ENCODE data around the gene FLT3. TPM values are rescaled to one million over a fixed set of nuclear protein-coding genes. Genes with fewer than 3 reads are reported as not detected.
"Not testable (repeated sequence)": the region's sequence is repeated elsewhere in the genome, so short reads cannot be mapped to it uniquely, and the experiment has no call there.

FLT3 gene
- total and polyA plus RNA-seq, 10 of the 15 experiments (the other 5 are each of a cell fraction or from before 2014, with no cell fraction given), result 0.04 to 0.19 (median 0.11) TPM; not detected in 1

GRCh38 chr13:28010046-28010445 lies 90.3 kb downstream of the FLT3 start (continued):
- no peak for TF ChIP-seq CUX1 (IDR thresholded peaks at IDR 0.05; ENCODE audit: insufficient replicate concordance, low read depth, low read length)
- no peak for TF ChIP-seq NR2C1 (IDR thresholded peaks at IDR 0.05)
- no peak for TF ChIP-seq IKZF2 (IDR thresholded peaks at IDR 0.05)
- no peak for TF ChIP-seq YY1 (IDR thresholded peaks at IDR 0.05; ENCODE audit: low read depth, low read length)
- no peak for TF ChIP-seq REST (IDR thresholded peaks at IDR 0.05; ENCODE audit: low read depth, low read length)

GRCh38 chr13:28005016-28005415 lies 95.4 kb downstream of the FLT3 start:
- H3K27ac ChIP-seq (ENCODE audit: control insufficient read depth, insufficient read depth); H2AFZ ChIP-seq (ENCODE audit: control insufficient read depth, low read depth, low read length); CTCF ChIA-PET; H3K4me2 ChIP-seq (ENCODE audit: control insufficient read depth, insufficient read depth); H3K4me1 ChIP-seq (ENCODE audit: control insufficient read depth, insufficient read depth, low read length); H3K79me2 ChIP-seq (ENCODE audit: control insufficient read depth, insufficient read depth, low read length); RAD21 ChIA-PET (ENCODE audit: unreplicated experiment); SMC1A ChIA-PET (ENCODE audit: uncharacterized antibody, unreplicated experiment); DNase-seq (ENCODE audit: low read depth, low spot score); H3K4me3 ChIP-seq; POLR2A ChIA-PET; in situ Hi-C loops (cut with MboI); ATAC-seq; FAIRE-seq; intact Hi-C loops (cut with micrococcal nuclease; ENCODE audit: unreplicated experiment); H3K9me3 ChIP-seq (replicated peaks; ENCODE audit: control insufficient read depth, insufficient read depth, low read length); BruUV-seq (replicated peaks); H4K20me1 ChIP-seq (ENCODE audit: control insufficient read depth, insufficient read depth); H3K36me3 ChIP-seq (ENCODE audit: control insufficient read depth in 2 of 2, insufficient read depth in 2 of 2, low read length in 1 of 2); H3K9ac ChIP-seq (ENCODE audit: control insufficient read depth, insufficient read depth, low read length); H3K27me3 ChIP-seq (replicated peaks in 1 of 2; ENCODE audit: control insufficient read depth in 2 of 2, insufficient read depth in 2 of 2, low read length in 1 of 2): not testable (repeated sequence)
- WGBS (ENCODE audit: insufficient coverage, insufficient replicate concordance, low lambda C conversion rate, missing lambda C conversion rate), result 86% methylated on average over 13 of the region's 13 CpGs
